IPS DF 6.9 (cell line): Measurements from ENCODE around the gene UBE4A.
A peak's percentile ranks its signal among the peaks of the same experiment; 100 is the strongest.

Experiments
- DNase-seq: peaks from one replicate; pipeline ENCODE4 v3.0.0-alpha.2; 2013; ENCODE audit warnings: low read depth, low spot score
- H3K27ac ChIP-seq: one replicate; pipeline ENCODE4 v1.5.1; 2013; ENCODE audit warnings: low read length, control low read depth
- H3K27me3 ChIP-seq: 2 replicates; pipeline ENCODE4 v1.6.1; 2013; ENCODE audit warnings: mild to moderate bottlenecking, low read length; ENCODE audit not compliant: control insufficient read depth, insufficient read depth
- H3K36me3 ChIP-seq: 2 replicates; pipeline ENCODE4 v1.6.1; 2013; ENCODE audit warnings: low read length; ENCODE audit not compliant: control insufficient read depth, insufficient read depth
- H3K4me1 ChIP-seq: 2 replicates; pipeline ENCODE4 v1.6.1; 2013; ENCODE audit warnings: low read length; ENCODE audit not compliant: control insufficient read depth, insufficient read depth
- H3K4me3 ChIP-seq: 2 replicates; pipeline ENCODE4 v1.5.1; 2013; ENCODE audit warnings: mild to moderate bottlenecking, low read length
- H3K9me3 ChIP-seq: 2 replicates; pipeline ENCODE4 v1.6.1; 2013; ENCODE audit warnings: low read length, inconsistent platforms; ENCODE audit not compliant: control insufficient read depth, insufficient read depth
- WGBS: extraction: QIAGEN DNeasy Blood & Tissue Kit; methylation state at CpG from one replicate; pipeline ENCODE4 v1.1.7; 2013; ENCODE audit warnings: mixed read lengths, missing lambda C conversion rate; ENCODE audit not compliant: insufficient read length, insufficient coverage; 5-methylcytosine and 5-hydroxymethylcytosine counted together

Gene UBE4A

GRCh38 chr11:118417801-118418200 is 58.4 kb downstream of the UBE4A start:
- DNase-seq, result no peak
- H3K27me3 ChIP-seq, result no peaks in the 10 kb centered on the region
- H3K4me1 ChIP-seq, result no peaks in the 10 kb centered on the region
- no peaks in the 10 kb centered on the region for H3K36me3 ChIP-seq
- H3K27ac ChIP-seq, result no peak overlapping the region
- no CpG with 5 or more reads among the region's 4 CpGs for WGBS
- H3K4me3 ChIP-seq, result no peak overlapping the region
- no peaks in the 10 kb centered on the region for H3K9me3 ChIP-seq

GRCh38 chr11:118418766-118419165 is 59.4 kb downstream of the UBE4A start:
- H3K27ac ChIP-seq, result no peak overlapping the region
- H3K4me1 ChIP-seq, result no peaks in the 10 kb centered on the region
- H3K36me3 ChIP-seq, result no peaks in the 10 kb centered on the region
- H3K27me3 ChIP-seq, result no peaks in the 10 kb centered on the region
- no peaks in the 10 kb centered on the region for H3K9me3 ChIP-seq
- no peak overlapping the region for H3K4me3 ChIP-seq
- no peak for DNase-seq
- no CpG with 5 or more reads among the region's 5 CpGs for WGBS

- DNase-seq, result no peak
- H3K9me3 ChIP-seq, result no peaks in the 10 kb centered on the region
- H3K27ac ChIP-seq, result no peak overlapping the region
- no peaks in the 10 kb centered on the region for H3K4me1 ChIP-seq
- WGBS, result no CpG with 5 or more reads among the region's 1 CpG
- H3K36me3 ChIP-seq, result no peaks in the 10 kb centered on the region
- no peak overlapping the region for H3K4me3 ChIP-seq
- H3K27me3 ChIP-seq, result no peaks in the 10 kb centered on the region
These were observed 68.3 kb downstream of the UBE4A start for GRCh38 chr11:118427707-118428106.

GRCh38 chr11:118430956-118431355 is 71.6 kb downstream of the UBE4A start:
- DNase-seq, result no peak
- no peaks in the 10 kb centered on the region for H3K36me3 ChIP-seq
- no peaks in the 10 kb centered on the region for H3K9me3 ChIP-seq
- no peaks in the 10 kb centered on the region for H3K4me1 ChIP-seq
- no peak overlapping the region for H3K27ac ChIP-seq
- no CpG with 5 or more reads among the region's 2 CpGs for WGBS
- H3K27me3 ChIP-seq, result no peaks in the 10 kb centered on the region
- H3K4me3 ChIP-seq, result no peak overlapping the region

GRCh38 chr11:118434123-118434552 is 74.7 kb downstream of the UBE4A start:
- Histone ChIP-seq H3K4me1 (no peaks in the 10 kb centered on the region), H3K27ac (no peak overlapping the region), H3K36me3 (no peaks in the 10 kb centered on the region), H3K4me3 (peak overlapping the region; percentile 66; the same call in 1 of the 2 replicates), H3K9me3 (no peaks in the 10 kb centered on the region), H3K27me3 (no peaks in the 10 kb centered on the region)
- no CpG with 5 or more reads among the region's 9 CpGs for WGBS
- no peak for DNase-seq

- no peaks in the 10 kb centered on the region for H3K4me1 ChIP-seq
- DNase-seq, result no peak
- no peaks in the 10 kb centered on the region for H3K27me3 ChIP-seq
- no peaks in the 10 kb centered on the region for H3K9me3 ChIP-seq
- H3K4me3 ChIP-seq, result peak overlapping the region; percentile 66; the same call in 1 of the 2 replicates
- no peak overlapping the region for H3K27ac ChIP-seq
- no CpG with 5 or more reads among the region's 39 CpGs for WGBS
- no peaks in the 10 kb centered on the region for H3K36me3 ChIP-seq
These were observed 75.3 kb downstream of the UBE4A start for GRCh38 chr11:118434553-118435289.

- DNase-seq, result peak; percentile 76
- H3K27me3 ChIP-seq, result no peaks in the 10 kb centered on the region
- peak overlapping the region; percentile 66; the same call in 1 of the 2 replicates for H3K4me3 ChIP-seq
- no CpG with 5 or more reads among the region's 34 CpGs for WGBS
- H3K27ac ChIP-seq, result peak overlapping the region; percentile 14
- H3K36me3 ChIP-seq, result no peaks in the 10 kb centered on the region
- no peaks in the 10 kb centered on the region for H3K9me3 ChIP-seq
- H3K4me1 ChIP-seq, result no peaks in the 10 kb centered on the region
These were observed 76.0 kb downstream of the UBE4A start for GRCh38 chr11:118435290-118435892.

- DNase-seq, result peak; percentile 79
- WGBS, result no CpG with 5 or more reads among the region's 83 CpGs
- Histone ChIP-seq H3K36me3 (no peaks in the 10 kb centered on the region), H3K27ac (peak within 1 kb of the TSS; percentile 14), H3K4me3 (peak within 1 kb of the TSS; percentile 99), H3K4me1 (no peaks in the 10 kb centered on the region), H3K27me3 (no peaks in the 10 kb centered on the region), H3K9me3 (no peaks in the 10 kb centered on the region)
These were observed 76.7 kb downstream of the UBE4A start, which contains the start of gene KMT2A for GRCh38 chr11:118435893-118436624. TSS of gene KMT2A (plus strand) at chr11:118436492. CDS start at chr11:118436513, 21 bp downstream.

- WGBS, result no CpG with 5 or more reads among the region's 55 CpGs
- no peak overlapping the region for H3K27ac ChIP-seq
- DNase-seq, result no peak
- H3K9me3 ChIP-seq, result no peaks in the 10 kb centered on the region
- no peaks in the 10 kb centered on the region for H3K36me3 ChIP-seq
- no peaks in the 10 kb centered on the region for H3K27me3 ChIP-seq
- peak overlapping the region; percentile 99 for H3K4me3 ChIP-seq
- no peaks in the 10 kb centered on the region for H3K4me1 ChIP-seq
These were observed 77.3 kb downstream of the UBE4A start for GRCh38 chr11:118436639-118437207.
